ENCODE data around the gene RASA3.

- TF ChIP-seq, protein P1, sequence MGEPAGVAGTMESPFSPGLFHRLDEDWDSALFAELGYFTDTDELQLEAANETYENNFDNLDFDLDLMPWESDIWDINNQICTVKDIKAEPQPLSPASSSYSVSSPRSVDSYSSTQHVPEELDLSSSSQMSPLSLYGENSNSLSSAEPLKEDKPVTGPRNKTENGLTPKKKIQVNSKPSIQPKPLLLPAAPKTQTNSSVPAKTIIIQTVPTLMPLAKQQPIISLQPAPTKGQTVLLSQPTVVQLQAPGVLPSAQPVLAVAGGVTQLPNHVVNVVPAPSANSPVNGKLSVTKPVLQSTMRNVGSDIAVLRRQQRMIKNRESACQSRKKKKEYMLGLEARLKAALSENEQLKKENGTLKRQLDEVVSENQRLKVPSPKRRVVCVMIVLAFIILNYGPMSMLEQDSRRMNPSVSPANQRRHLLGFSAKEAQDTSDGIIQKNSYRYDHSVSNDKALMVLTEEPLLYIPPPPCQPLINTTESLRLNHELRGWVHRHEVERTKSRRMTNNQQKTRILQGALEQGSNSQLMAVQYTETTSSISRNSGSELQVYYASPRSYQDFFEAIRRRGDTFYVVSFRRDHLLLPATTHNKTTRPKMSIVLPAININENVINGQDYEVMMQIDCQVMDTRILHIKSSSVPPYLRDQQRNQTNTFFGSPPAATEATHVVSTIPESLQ (CRISPR knock-in tag; IDR thresholded peaks at IDR 0.05) = no peak
- TF ChIP-seq E2F1 (CRISPR knock-in tag; IDR thresholded peaks at IDR 0.05) = no peak
- TF ChIP-seq CTCF (IDR thresholded peaks at IDR 0.05) = no peak
- no peak for TF ChIP-seq ZNF232 (CRISPR knock-in tag; IDR thresholded peaks at IDR 0.05)
- TF ChIP-seq, protein P2, sequence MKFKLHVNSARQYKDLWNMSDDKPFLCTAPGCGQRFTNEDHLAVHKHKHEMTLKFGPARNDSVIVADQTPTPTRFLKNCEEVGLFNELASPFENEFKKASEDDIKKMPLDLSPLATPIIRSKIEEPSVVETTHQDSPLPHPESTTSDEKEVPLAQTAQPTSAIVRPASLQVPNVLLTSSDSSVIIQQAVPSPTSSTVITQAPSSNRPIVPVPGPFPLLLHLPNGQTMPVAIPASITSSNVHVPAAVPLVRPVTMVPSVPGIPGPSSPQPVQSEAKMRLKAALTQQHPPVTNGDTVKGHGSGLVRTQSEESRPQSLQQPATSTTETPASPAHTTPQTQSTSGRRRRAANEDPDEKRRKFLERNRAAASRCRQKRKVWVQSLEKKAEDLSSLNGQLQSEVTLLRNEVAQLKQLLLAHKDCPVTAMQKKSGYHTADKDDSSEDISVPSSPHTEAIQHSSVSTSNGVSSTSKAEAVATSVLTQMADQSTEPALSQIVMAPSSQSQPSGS (CRISPR knock-in tag; IDR thresholded peaks at IDR 0.05; ENCODE audit: borderline replicate concordance, low read depth) = no peak
- TF ChIP-seq ZBTB21 (CRISPR knock-in tag; IDR thresholded peaks at IDR 0.05; ENCODE audit: borderline replicate concordance) = no peak
- TF ChIP-seq TP53 (CRISPR knock-in tag; IDR thresholded peaks at IDR 0.05) = no peak
- TF ChIP-seq ZNF121 (CRISPR knock-in tag; IDR thresholded peaks at IDR 0.05) = no peak
- no peak for TF ChIP-seq STAT6 (CRISPR knock-in tag; conservative IDR thresholded peaks at IDR 0.05; ENCODE audit: low read depth)
- TF ChIP-seq, protein P3, sequence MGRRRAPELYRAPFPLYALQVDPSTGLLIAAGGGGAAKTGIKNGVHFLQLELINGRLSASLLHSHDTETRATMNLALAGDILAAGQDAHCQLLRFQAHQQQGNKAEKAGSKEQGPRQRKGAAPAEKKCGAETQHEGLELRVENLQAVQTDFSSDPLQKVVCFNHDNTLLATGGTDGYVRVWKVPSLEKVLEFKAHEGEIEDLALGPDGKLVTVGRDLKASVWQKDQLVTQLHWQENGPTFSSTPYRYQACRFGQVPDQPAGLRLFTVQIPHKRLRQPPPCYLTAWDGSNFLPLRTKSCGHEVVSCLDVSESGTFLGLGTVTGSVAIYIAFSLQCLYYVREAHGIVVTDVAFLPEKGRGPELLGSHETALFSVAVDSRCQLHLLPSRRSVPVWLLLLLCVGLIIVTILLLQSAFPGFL (CRISPR knock-in tag; IDR thresholded peaks at IDR 0.05; ENCODE audit: borderline replicate concordance) = no peak
- no peak for TF ChIP-seq SMAD4 (CRISPR knock-in tag; IDR thresholded peaks at IDR 0.05)
- TF ChIP-seq, protein P4, sequence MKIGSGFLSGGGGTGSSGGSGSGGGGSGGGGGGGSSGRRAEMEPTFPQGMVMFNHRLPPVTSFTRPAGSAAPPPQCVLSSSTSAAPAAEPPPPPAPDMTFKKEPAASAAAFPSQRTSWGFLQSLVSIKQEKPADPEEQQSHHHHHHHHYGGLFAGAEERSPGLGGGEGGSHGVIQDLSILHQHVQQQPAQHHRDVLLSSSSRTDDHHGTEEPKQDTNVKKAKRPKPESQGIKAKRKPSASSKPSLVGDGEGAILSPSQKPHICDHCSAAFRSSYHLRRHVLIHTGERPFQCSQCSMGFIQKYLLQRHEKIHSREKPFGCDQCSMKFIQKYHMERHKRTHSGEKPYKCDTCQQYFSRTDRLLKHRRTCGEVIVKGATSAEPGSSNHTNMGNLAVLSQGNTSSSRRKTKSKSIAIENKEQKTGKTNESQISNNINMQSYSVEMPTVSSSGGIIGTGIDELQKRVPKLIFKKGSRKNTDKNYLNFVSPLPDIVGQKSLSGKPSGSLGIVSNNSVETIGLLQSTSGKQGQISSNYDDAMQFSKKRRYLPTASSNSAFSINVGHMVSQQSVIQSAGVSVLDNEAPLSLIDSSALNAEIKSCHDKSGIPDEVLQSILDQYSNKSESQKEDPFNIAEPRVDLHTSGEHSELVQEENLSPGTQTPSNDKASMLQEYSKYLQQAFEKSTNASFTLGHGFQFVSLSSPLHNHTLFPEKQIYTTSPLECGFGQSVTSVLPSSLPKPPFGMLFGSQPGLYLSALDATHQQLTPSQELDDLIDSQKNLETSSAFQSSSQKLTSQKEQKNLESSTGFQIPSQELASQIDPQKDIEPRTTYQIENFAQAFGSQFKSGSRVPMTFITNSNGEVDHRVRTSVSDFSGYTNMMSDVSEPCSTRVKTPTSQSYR (CRISPR knock-in tag; IDR thresholded peaks at IDR 0.05) = no peak
Observed at GRCh38 chr13:114082849-114083645, 49.4 kb downstream of the RASA3 start.
